Stimulated activated CD4-positive, alpha-beta T cell treated with anti-CD3 and anti-CD28 coated beads, TNF-alpha, amount 100 ng/mL, for 1 hour (primary cell): Measurements from ENCODE around the gene HCAR1.
"Not testable (repeated sequence)": the region's sequence is repeated elsewhere in the genome, so short reads cannot be mapped to it uniquely, and the experiment has no call there.

Experiments
- DNase-seq, 3 donors: peaks; one replicate each; pipeline ENCODE4 v3.0.0-alpha.2; 2020; ENCODE audit warnings: low read depth in 3 of 3, low spot score in 1 of 3

Gene HCAR1

DNA sequence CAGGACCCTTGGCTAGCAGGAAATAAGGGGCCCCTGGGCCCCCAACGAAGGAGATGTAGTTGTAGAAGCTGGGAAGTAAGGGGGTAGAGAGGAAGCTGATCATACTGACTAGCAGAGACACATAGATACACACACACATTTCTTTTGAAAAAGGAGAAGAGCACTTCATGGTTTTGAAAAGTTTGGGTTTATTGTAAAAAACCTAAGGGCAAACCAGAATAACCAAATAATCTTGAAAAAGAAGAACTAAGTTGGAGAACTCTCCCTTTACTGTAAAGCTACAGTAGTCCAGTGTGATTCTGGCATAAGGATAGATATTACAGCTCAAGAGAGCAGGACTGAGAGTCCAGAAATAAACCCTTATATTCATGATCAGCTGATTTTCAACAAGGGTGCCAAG lies 8.3 kb downstream of the HCAR1 start:
- DNase-seq = no peak

DNA sequence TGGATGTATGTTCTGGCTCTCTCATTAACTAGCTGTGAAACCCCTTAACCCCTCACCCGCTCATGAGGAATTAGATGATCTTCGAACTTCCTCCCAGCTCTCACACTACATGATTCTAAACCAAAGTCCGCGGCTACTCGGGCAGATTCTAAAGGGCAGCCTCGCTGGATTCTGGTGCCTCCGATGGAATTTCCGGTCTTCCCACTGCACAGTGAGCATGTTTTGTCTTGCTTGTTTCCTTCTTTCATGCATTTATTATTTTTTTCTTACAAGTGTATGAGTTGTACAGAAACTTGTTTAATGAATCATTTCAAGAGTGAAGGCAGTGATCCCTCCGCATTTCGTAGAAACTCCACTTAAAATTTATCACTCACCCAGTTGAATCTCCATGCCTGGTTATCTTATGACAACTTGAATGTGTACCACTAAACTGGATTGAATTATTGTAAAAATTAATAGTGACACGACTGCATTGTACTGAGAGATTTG lies 9.5 kb downstream of the HCAR1 start:
- no peak for DNase-seq

DNA sequence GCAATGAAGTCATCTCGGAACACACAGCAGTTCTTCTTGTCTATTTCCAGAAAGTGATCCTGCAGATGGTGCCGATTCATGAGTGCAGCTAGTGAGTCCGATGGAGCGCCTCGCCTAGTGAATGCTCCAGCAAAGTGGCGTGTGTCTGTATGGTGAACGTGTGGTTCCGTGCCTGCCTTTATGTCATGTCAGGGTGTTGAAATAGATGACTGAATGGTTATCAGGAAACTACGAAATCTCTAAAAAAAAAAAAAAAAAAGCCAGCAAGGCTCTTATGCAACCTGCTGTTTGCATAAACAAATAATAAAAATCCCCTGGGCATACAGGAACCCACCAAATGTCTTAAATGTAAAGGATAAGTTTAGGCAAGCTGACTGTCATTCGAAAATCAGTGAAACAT lies 14.0 kb downstream of the HCAR1 start, which contains the start of gene HCAR3:
TSS of gene HCAR3 (minus strand) at position 154 of the 400 bp plus-strand sequence. CDS start at position 80, 74 bp downstream.
- not testable (repeated sequence) for DNase-seq

DNA sequence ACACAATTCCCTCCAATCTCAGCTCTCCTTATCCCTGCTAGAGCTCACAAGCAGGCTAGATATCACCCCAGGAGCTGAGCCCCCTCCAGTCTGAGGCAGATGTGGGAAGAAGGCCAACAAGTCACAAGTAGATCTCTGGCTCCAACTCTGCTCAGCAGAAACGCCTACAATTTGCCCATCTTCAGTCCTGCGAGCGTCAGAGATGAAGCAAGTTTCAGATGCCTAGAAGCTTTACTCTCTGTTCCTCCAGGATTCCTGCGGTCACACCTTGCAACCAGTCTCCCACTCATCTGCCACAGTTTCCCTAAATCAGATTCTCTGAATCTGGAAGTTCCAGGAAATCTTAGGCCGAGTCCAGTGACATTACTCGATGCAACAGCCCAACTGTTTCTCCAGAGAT lies 15.4 kb downstream of the HCAR1 start:
- DNase-seq = not testable (repeated sequence)

DNA sequence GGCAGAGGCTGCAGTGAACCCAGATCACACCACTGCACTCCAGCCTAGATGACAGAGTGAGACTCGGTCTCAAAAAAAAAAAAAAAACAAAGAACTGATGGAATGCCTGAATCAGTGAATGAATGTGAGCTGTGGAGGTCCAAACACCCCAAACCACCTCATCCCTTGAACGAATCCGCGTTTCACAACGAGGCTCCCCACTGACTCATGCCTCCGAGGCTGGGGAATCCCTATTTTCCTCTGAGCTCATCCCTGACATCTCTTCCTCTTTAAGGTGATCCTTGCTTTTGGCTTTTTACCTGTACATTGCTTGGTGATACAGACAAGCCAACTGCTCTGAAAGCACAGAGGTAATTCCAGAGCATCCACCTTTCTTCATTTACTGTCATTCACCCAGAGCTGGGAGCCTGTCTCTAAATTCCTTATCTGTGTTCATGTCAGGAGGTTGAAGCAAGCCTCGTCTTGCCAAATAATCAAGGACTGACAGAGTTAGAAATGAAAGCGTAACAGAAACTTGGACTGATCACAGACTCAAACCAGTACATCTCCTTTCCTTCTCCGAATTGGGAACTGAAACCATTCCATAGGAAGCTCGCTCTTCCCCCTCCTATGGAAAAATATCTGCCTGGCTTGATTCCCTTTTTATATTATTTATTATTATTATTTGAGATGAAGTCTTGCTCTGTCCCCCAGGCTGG lies 17.0 kb downstream of the HCAR1 start:
- not testable (repeated sequence) for DNase-seq

DNA sequence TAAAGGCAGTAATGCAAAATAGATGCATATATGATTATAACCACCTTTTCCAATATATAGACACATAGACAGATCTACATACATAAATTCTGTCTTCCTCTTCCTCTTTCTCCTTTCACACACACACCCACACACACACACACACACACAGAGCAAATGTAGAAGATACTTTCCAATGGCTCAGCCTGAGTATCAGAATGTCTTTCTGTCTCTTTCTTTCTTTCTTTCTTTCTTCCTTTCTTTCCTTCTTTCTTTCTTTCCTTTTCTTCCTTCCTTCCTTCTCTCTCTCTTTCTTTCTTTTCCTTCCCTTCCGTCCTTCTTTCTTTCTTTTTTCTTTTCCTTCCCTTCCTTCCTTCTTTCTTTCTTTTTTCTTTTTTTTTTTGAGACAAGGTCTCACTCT lies 19.4 kb downstream of the HCAR1 start:
- not testable (repeated sequence) for DNase-seq

DNA sequence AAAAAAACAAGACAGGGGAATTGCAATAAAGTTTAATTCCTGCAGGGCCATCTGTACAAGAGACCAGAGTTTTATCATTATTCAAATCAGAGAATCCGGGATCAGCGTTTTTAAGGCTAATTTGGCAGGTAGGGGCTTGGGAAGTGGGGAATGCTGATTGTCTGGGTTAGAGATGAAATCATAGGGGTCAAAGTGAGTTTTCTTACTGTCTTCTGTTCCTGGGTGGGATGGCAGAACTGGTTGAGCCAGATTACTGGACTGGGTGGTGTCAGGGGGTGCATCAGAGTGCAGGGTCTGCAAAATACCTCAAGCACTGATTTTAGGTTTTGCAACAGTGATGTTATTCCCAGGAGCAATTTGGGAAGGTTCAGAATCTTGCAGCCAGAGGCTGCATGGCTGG lies 20.3 kb downstream of the HCAR1 start:
- DNase-seq = not testable (repeated sequence)

DNA sequence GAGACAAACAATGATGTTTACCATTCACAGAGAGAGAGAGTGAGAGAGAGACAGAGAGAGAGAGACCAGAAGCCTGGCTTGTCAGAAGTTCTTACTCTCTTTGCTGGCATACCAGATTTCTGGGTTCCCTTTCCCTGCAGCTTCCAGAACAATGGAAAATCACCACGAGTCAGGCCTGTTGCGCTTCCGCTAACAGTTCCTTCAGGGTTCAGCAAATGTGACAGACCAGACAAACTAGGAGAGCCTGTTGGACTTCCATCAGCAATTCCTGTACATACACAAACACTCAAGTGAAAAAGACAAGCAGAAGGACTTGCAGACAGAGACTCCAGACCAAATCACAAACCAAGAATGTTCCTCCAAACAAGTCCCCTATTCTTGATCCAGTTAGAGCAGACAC lies 21.4 kb downstream of the HCAR1 start:
- not testable (repeated sequence) for DNase-seq

DNA sequence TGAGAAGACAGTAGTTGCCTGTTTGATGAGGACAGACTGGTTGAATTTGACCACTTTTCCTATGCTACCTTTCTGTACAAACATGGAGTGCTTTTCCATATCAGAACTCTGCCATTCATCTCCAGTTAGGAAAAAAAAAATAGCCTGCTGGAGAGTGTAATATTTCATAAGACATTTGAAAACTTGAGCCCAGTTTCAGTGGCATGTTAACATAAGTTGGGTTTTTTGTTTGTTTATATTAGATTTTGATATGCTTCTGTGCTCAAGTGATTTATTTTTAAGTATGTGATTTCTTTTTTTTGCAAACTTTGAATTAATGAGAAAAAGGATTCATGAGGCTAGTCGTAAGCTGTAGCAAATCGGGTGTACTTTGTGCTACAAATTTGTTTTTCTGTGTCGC lies 26.8 kb downstream of the HCAR1 start:
- DNase-seq = not testable (repeated sequence)

DNA sequence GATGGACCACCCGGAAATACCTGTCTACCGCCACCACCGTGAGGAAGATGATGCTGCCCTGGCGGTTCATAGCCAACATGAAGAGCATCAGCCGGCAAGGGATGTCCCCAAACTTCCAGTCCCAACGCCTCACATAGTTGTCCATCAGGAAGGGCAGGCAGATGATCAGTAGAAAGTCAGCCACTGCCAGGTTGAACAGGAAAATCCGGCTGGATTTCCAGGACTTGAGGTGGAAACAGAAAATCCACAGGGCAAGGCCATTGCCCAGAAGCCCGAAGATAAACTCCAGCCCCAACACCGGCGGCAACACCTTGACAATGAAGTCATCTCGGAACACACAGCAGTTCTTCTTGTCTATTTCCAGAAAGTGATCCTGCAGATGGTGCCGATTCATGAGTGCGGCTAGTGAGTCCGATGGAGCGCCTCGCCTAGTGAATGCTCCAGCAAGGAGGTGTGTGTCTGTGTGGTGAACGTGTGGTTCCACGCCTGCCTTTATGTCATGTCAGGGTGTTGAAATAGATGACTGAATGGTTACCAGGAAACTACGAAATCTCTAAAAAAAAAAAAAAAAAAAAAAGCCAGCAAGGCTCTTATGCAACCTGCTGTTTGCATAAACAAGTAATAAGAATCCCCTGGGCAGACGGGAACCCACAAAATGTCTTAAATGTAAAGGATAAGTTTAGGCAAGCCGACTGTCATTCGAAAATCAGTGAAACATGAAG lies 27.6 kb downstream of the HCAR1 start, which contains the start of gene HCAR2:
TSS of gene HCAR2 (minus strand) at position 468 of the 722 bp plus-strand sequence. CDS start at position 394, 74 bp downstream.
- DNase-seq = not testable (repeated sequence)

DNA sequence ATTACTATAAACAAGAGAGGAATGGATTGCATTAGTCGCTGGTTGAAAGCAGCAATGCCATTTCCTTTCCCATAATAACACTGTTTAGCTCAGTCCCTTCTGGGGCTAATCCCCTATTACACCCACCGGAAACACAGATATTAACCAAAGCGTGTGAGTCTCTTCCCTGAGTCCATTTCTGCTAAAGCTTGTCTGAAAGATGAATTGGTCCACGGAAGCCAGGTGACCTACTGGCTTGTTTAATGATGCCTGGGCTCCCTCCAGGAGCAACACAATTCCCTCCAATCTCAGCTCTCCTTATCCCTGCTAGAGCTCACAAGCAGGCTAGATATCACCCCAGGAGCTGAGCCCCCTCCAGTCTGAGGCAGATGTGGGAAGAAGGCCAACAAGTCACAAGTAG lies 29.2 kb downstream of the HCAR1 start:
- DNase-seq = not testable (repeated sequence)

DNA sequence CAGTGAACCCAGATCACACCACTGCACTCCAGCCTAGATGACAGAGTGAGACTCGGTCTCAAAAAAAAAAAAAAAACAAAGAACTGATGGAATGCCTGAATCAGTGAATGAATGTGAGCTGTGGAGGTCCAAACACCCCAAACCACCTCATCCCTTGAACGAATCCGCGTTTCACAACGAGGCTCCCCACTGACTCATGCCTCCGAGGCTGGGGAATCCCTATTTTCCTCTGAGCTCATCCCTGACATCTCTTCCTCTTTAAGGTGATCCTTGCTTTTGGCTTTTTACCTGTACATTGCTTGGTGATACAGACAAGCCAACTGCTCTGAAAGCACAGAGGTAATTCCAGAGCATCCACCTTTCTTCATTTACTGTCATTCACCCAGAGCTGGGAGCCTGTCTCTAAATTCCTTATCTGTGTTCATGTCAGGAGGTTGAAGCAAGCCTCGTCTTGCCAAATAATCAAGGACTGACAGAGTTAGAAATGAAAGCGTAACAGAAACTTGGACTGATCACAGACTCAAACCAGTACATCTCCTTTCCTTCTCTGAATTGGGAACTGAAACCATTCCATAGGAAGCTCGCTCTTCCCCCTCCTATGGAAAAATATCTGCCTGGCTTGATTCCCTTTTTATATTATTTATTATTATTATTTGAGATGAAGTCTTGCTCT lies 30.5 kb downstream of the HCAR1 start:
- not testable (repeated sequence) for DNase-seq

DNA sequence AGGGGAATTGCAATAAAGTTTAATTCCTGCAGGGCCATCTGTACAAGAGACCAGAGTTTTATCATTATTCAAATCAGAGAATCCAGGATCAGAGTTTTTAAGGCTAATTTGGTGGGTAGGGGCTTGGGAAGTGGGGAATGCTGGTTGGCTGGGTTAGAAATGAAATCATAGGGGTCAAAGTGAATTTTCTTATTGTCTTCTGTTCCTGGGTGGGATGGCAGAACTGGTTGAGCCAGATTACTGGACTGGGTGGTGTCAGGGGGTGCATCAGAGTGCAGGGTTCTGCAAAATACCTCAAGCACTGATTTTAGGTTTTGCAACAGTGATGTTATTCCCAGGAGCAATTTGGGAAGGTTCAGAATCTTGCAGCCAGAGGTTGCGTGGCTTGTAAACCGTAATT lies 33.7 kb downstream of the HCAR1 start:
- DNase-seq = not testable (repeated sequence)

DNA sequence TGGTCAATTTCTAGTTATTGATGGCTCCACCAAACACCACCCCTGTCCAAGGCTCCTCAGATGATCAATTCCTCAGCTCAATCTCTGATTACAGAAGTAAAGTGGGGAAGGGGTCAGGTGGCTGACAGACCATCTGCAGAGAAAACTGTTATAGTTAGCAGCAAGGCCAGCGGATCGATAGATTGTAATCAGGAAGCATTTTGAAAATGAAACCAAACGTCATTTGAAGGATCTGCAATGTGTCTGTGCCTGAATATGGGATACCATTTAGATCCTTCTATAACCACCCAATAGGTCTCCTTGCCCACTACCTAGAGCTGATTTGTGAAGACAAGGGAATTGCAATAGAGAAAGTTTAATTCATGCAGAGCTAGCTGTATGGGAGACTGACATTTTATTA lies 39.1 kb downstream of the HCAR1 start:
- DNase-seq = no peak

DNA sequence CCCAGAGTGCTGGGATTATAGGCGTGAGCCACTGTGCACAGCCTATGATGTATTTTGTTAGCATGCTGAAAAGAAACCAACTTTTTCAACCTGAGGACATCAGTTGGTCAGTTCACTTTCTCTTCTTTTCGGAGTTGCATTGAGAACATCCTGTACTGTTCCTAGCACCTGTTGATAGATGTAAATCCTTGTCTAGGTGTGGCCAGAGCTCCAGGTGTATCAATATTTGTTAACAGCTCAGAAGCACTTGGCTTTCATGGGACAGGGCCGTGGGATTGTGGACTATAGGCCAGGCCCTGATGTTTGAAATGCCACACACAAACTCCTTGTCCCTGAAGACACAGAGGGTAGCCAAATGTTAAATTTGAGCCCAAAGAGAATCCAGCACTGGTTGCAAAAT lies 42.4 kb downstream of the HCAR1 start:
- no peak for DNase-seq

DNA sequence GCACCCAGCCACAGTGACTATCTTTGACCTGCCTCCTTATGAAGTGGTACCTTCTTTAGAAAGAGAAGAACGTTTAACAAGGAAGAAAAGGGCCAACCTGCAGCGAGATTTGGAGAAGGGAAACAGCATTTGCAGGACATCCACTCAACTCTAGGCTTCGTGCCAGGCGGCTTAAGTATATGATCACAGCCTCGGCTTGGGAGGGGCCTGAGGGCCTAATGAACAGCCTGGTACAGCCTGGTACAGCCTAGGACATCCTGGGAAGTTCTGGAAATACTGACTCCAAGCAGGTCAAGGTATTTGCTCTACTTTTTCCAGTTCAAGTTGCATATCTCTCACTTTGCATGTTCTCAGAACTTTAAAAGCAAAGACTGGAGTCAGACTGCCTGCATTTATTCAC lies 43.6 kb downstream of the HCAR1 start:
- DNase-seq = no peak

DNA sequence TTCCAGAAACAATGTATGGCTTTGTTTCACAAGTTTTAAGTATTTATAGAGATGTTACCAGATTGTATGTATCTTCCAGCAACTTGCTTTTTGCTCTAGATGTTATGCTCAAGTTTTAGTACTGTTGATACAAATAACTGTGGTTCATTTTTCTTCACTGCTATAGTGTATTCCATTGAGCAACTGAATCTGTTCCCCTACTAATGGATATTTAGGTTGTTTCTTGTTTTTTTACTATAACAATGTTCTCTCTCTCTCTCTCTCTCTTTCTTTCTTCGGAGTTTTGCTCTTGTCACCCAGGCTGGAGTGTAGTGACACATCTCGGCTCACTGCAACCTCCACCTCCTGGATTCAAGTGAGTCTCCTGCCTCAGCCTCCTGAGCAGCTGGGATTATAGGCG lies 44.1 kb downstream of the HCAR1 start:
- no peak for DNase-seq

DNA sequence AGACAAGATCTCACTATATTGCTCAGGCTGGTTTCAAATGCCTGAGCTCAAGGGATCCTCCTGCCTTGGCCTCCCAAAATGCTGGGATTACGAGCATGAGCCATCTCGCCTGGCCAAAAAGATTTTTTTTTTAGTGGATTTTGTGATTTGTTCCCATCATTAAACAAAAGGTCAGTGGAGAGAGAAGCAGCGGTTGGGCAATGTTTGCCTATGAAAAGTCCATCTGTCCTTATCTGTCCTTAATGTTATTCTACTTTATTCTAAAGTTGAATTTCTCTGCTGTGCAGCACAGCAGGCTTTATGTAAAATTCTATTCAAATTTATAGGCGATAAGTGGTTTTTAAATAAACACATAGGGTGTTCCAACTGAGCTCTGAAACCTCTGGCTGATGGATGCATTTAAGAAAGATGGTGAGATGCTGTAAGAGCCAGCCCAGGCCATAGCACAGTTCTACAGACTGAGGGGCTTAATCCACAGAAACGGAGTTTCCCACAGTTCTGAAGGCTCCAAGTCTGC lies 46.3 kb downstream of the HCAR1 start:
- no peak for DNase-seq

DNA sequence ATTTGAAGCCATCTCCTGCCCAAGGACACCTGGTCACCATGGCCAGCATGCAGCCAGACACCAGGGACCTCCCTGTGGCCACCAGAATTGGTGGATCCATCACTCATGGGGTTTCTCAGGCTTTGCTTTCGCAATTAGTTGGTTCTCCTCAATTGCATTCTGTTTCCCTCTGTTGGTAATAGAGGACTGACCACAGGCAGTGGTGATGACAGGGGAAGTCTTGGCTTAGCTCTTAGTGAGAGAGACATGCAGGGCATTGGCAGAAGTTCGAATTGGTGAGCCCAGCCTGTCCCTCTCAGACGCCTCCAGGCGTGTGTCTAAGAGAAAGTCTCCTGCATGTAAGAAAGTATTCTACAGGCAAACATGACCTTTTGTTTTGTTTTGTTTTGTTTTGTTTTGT lies 48.8 kb downstream of the HCAR1 start:
- no peak for DNase-seq

DNA sequence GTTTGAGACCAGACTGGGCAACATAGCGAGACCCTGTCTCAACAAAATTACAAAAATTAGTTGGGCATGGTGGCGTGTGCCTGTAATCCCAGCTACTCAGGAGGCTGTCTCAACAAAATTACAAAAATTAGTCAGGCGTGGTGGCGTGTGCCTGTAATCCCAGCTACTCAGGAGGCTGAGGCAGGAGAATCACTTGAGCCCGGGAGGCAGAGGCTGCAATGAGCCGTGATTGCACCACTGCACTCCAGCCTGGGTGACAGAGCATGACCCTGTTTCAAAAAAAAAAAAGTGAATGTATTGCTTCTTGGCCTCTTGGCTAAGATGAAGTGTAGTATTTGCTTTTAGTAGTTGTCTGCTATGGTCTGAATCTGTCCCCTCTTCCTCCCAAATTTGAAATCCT lies 49.7 kb downstream of the HCAR1 start:
- DNase-seq = not testable (repeated sequence)

DNA sequence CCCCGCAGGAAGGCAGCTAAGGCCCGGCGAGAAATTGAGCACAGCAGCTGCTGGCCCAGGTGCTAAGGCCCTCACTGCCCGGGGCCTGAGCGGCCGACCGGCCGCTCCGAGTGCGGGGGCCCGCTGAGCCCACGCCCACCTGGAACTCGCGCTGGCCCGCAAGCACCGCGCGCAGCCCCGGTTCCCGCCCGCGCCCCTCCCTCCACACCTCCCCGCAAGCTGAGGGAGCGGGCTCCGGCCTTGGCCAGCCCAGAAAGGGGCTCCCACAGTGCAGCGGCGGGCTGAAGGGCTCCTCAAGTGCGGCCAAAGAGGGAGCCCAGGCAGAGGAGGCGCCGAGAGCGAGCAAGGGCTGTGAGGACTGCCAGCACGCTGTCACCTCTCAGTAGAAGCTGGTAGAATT lies 53.9 kb downstream of the HCAR1 start:
- DNase-seq = not testable (repeated sequence)
